Ramos (cell line): ENCODE results near the gene ZFP57.

ENCODE experiments used
- in situ Hi-C: fragments of 300-500 bp; cut with MboI; formaldehyde crosslinking; loops from one replicate; pipeline ENCODE4 v1.14.3; 2022; ENCODE audit warnings: low sequenced_read_pairs; ENCODE audit not compliant: unreplicated experiment

Gene ZFP57

GRCh38 chr6:29661071-29661470 lies 19.9 kb downstream of the ZFP57 start:
- in situ Hi-C loops: no loop called here

- in situ Hi-C loops: no loop called here
Observed at GRCh38 chr6:29656798-29657197, 24.2 kb downstream of the ZFP57 start, which contains the start of gene MOG. Gene MOG, plus strand, starts transcription at chr6:29657092. Its CDS starts 118 bp downstream, at chr6:29657210.

- in situ Hi-C loops: no loop called here
Observed at GRCh38 chr6:29656157-29656556, 24.8 kb downstream of the ZFP57 start.

GRCh38 chr6:29655658-29656057 lies 25.3 kb downstream of the ZFP57 start:
- in situ Hi-C loops: no loop called here

- in situ Hi-C loops: no loop called here
Observed at GRCh38 chr6:29653452-29654038, 27.4 kb downstream of the ZFP57 start.

- in situ Hi-C loops: no loop called here
Observed at GRCh38 chr6:29652198-29652584, 28.8 kb downstream of the ZFP57 start.

GRCh38 chr6:29651413-29652197 lies 29.3 kb downstream of the ZFP57 start:
- in situ Hi-C loops: no loop called here

GRCh38 chr6:29649701-29650673 lies 31.0 kb downstream of the ZFP57 start:
- in situ Hi-C loops: no loop called here

- in situ Hi-C loops: no loop called here
Observed at GRCh38 chr6:29647927-29648642, 32.9 kb downstream of the ZFP57 start.

- in situ Hi-C loops: no loop called here
Observed at GRCh38 chr6:29641430-29642148, 39.4 kb downstream of the ZFP57 start.

- in situ Hi-C loops: no loop called here
Observed at GRCh38 chr6:29637247-29637646, 43.7 kb downstream of the ZFP57 start.

- in situ Hi-C loops: no loop called here
Observed at GRCh38 chr6:29633534-29633905, 47.4 kb downstream of the ZFP57 start.

- in situ Hi-C loops: no loop called here
Observed at GRCh38 chr6:29632789-29633533, 48.0 kb downstream of the ZFP57 start, which contains the start of gene GABBR1. Gene GABBR1, minus strand, starts transcription at chr6:29633183. Its CDS starts 798 bp downstream, at chr6:29632385.

GRCh38 chr6:29631860-29632731 lies 48.9 kb downstream of the ZFP57 start:
- in situ Hi-C loops: no loop called here

GRCh38 chr6:29631209-29631810 lies 49.6 kb downstream of the ZFP57 start:
- in situ Hi-C loops: no loop called here

GRCh38 chr6:29630315-29630714 lies 50.6 kb downstream of the ZFP57 start:
- in situ Hi-C loops: no loop called here

- in situ Hi-C loops: no loop called here
Observed at GRCh38 chr6:29629571-29629970, 51.4 kb downstream of the ZFP57 start.
